H1 (cell line): ENCODE results near the gene ZIC3. TPM values are rescaled to one million over a fixed set of nuclear protein-coding genes. Genes with fewer than 3 reads are reported as not detected.
A peak's percentile ranks its signal among the peaks of the same experiment; 100 is the strongest.

Source experiments
- CTCF ChIA-PET: fragments of 300-600 bp; sonication (Branson Sonifier 250); formaldehyde crosslinking; loops from one replicate; lab custom pipeline; 2021; ENCODE audit not compliant: partially characterized antibody; lab: Charles Lee
- POLR2A ChIA-PET: fragments of 300-600 bp; sonication (Branson Sonifier 250); formaldehyde crosslinking; loops from one replicate; lab custom pipeline; 2021; ENCODE audit warnings: inconsistent platforms; ENCODE audit not compliant: partially characterized antibody; lab: Charles Lee
- DNase-seq, 2 experiments: peaks; one replicate each; pipeline versions ENCODE4 v3.0.0 to v3.0.0-alpha.2; 2010 to 2022; ENCODE audit warnings: low spot score in 2 of 2, low read depth in 1 of 2, mixed read lengths in 1 of 2
- FAIRE-seq: peaks from 2 replicates; lab custom pipeline; 2011; peaks lifted over from hg19 to GRCh38; lab: Jason Lieb, UNC
- H2AFZ ChIP-seq: 2 replicates; pipeline ENCODE4 v1.8.1; 2012; ENCODE audit warnings: low read length, inconsistent platforms
- H2AK5ac ChIP-seq: 2 replicates; pipeline ENCODE4 v1.6.1; 2013; ENCODE audit warnings: low read depth, low read length
- H2BK120ac ChIP-seq: replicated peaks from 2 replicates; pipeline ENCODE3; 2013; ENCODE audit warnings: low read depth, low read length, inconsistent platforms
- H2BK12ac ChIP-seq: 2 replicates; pipeline ENCODE4 v1.6.1; 2013; ENCODE audit warnings: low read depth, low read length
- H2BK15ac ChIP-seq: 2 replicates; pipeline ENCODE4 v1.6.1; 2013; ENCODE audit warnings: low read length
- H2BK20ac ChIP-seq: 2 replicates; pipeline ENCODE4 v1.6.1; 2013; ENCODE audit warnings: low read length
- H2BK5ac ChIP-seq: 2 replicates; pipeline ENCODE4 v1.6.1; 2013; ENCODE audit warnings: low read depth, low read length
- H3K14ac ChIP-seq: 2 replicates; pipeline ENCODE4 v1.6.1; 2013; ENCODE audit warnings: inconsistent platforms; ENCODE audit not compliant: insufficient read length
- H3K18ac ChIP-seq: 2 replicates; pipeline ENCODE4 v1.6.1; 2013; ENCODE audit warnings: low read length; ENCODE audit errors: extremely low read depth
- H3K23ac ChIP-seq: 2 replicates; pipeline ENCODE4 v1.6.1; 2013; ENCODE audit warnings: inconsistent platforms; ENCODE audit not compliant: insufficient read length
- H3K23me2 ChIP-seq: 2 replicates; pipeline ENCODE4 v1.6.1; 2013; ENCODE audit warnings: low read depth, low read length
- H3K27ac ChIP-seq: 2 replicates; pipeline ENCODE4 v1.6.1; 2011; ENCODE audit warnings: low read depth, low read length, inconsistent platforms
- H3K27me3 ChIP-seq, 4 experiments: replicated peaks in 1 of 4; 1 replicate in 1 of 4; 2 replicates in 3 of 4; pipeline versions ENCODE4 v1.6.1 to v1.8.1; 2011 to 2013; ENCODE audit warnings: low read length in 3 of 4, mild to moderate bottlenecking in 3 of 4, inconsistent platforms in 2 of 4, mixed read lengths in 2 of 4, moderate library complexity in 1 of 4; ENCODE audit not compliant: control insufficient read depth in 3 of 4, insufficient read depth in 3 of 4; ENCODE audit errors: extremely low read depth in 1 of 4
- H3K36me3 ChIP-seq, 4 experiments: 2 replicates each; pipeline versions ENCODE4 v1.6.1 to v1.8.1; 2011 to 2013; ENCODE audit warnings: mild to moderate bottlenecking in 4 of 4, low read length in 3 of 4, moderate library complexity in 2 of 4, control low read depth in 1 of 4, inconsistent platforms in 1 of 4; ENCODE audit not compliant: insufficient read depth in 4 of 4, control insufficient read depth in 2 of 4
- H3K4ac ChIP-seq: replicated peaks from 2 replicates; pipeline ENCODE3; 2013; ENCODE audit warnings: low read length, low read depth, mixed read lengths, inconsistent platforms; ENCODE audit not compliant: insufficient read length
- H3K4me1 ChIP-seq, 4 experiments: replicated peaks in 1 of 4; 1 replicate in 1 of 4; 2 replicates in 3 of 4; pipeline versions ENCODE4 v1.6.1 to v1.8.1; 2011 to 2013; ENCODE audit warnings: low read length in 3 of 4, inconsistent platforms in 2 of 4, mixed read lengths in 1 of 4; ENCODE audit not compliant: insufficient read depth in 4 of 4, control insufficient read depth in 3 of 4
- H3K4me2 ChIP-seq, 2 experiments: 2 replicates each; pipeline versions ENCODE4 v1.6.1 to v1.8.1; 2011 to 2013; ENCODE audit warnings: low read depth in 2 of 2, low read length in 2 of 2, control low read depth in 1 of 2, inconsistent platforms in 1 of 2, mild to moderate bottlenecking in 1 of 2; ENCODE audit not compliant: insufficient read depth in 1 of 2
- H3K4me3 ChIP-seq, 4 experiments: fragments of 200-600, 300-600 bp in 1 of 4; sonication (generic), shearing (Covaris generic), sonication (Bioruptor Twin) in 1 of 4; 2 replicates each; pipeline versions ENCODE4 v1.5.1 to v1.8.1; 2011 to 2016; ENCODE audit warnings: low read length in 4 of 4, low read depth in 3 of 4, control low read depth in 2 of 4, inconsistent platforms in 2 of 4, mild to moderate bottlenecking in 2 of 4, mixed read lengths in 1 of 4, moderate library complexity in 1 of 4; ENCODE audit not compliant: insufficient read depth in 2 of 4; ENCODE audit errors: extremely low read depth in 1 of 4
- H3K56ac ChIP-seq: replicated peaks from 2 replicates; pipeline ENCODE3; 2013; ENCODE audit warnings: low read depth, mild to moderate bottlenecking, mixed read lengths, low read length, inconsistent platforms; ENCODE audit not compliant: insufficient read length
- H3K79me1 ChIP-seq: 2 replicates; pipeline ENCODE4 v1.6.1; 2013; ENCODE audit warnings: low read depth, low read length, control low read depth
- H3K79me2 ChIP-seq, 2 experiments: 2 replicates each; pipeline versions ENCODE4 v1.6.1 to v1.8.1; 2012 to 2013; ENCODE audit warnings: low read length in 2 of 2, mild to moderate bottlenecking in 2 of 2, inconsistent platforms in 1 of 2; ENCODE audit not compliant: insufficient read depth in 2 of 2, control insufficient read depth in 1 of 2
- H3K9ac ChIP-seq, 4 experiments: replicated peaks in 1 of 4; 1 replicate in 1 of 4; 2 replicates in 3 of 4; pipeline versions ENCODE4 v1.6.1 to v1.8.1; 2011 to 2013; ENCODE audit warnings: low read depth in 3 of 4, low read length in 3 of 4, control low read depth in 2 of 4, mild to moderate bottlenecking in 2 of 4, moderate library complexity in 2 of 4, inconsistent platforms in 1 of 4; ENCODE audit errors: extremely low read depth in 1 of 4
- H3K9me3 ChIP-seq, 2 experiments: 2 replicates each; pipeline versions ENCODE4 v1.6.1 to v1.8.1; 2012 to 2013; ENCODE audit warnings: mild to moderate bottlenecking in 2 of 2, moderate library complexity in 2 of 2, control low read depth in 1 of 2, inconsistent platforms in 1 of 2, low read depth in 1 of 2, low read length in 1 of 2, mixed read lengths in 1 of 2; ENCODE audit not compliant: insufficient read depth in 2 of 2
- H4K20me1 ChIP-seq, 2 experiments: replicated peaks in 1 of 2; 2 replicates each; pipeline versions ENCODE3 to v1.8.1; 2011 to 2013; ENCODE audit warnings: inconsistent platforms in 2 of 2, low read length in 2 of 2, mild to moderate bottlenecking in 1 of 2; ENCODE audit not compliant: insufficient read depth in 2 of 2, control insufficient read depth in 1 of 2
- H4K5ac ChIP-seq: 2 replicates; pipeline ENCODE4 v1.6.1; 2013; ENCODE audit warnings: low read length, low read depth, mixed read lengths, inconsistent platforms; ENCODE audit not compliant: insufficient read length
- H4K8ac ChIP-seq: 2 replicates; pipeline ENCODE4 v1.8.0; 2013; ENCODE audit warnings: mild to moderate bottlenecking, moderate library complexity, low read length, inconsistent platforms; ENCODE audit not compliant: insufficient read depth; ENCODE audit errors: extremely low read depth
- H4K91ac ChIP-seq: replicated peaks from 2 replicates; pipeline ENCODE3; 2013; ENCODE audit warnings: low read length, mixed read lengths, inconsistent platforms; ENCODE audit not compliant: insufficient read length
- EP300 ChIP-seq, 2 experiments: IDR thresholded peaks; 1 replicate in 1 of 2; 2 replicates in 1 of 2; pipeline ENCODE4 v1.6.1; 2011 to 2012; ENCODE audit warnings: low read depth in 2 of 2, low read length in 2 of 2, mild to moderate bottlenecking in 2 of 2, borderline replicate concordance in 1 of 2, inconsistent platforms in 1 of 2, moderate library complexity in 1 of 2
- NRF1 ChIP-seq: IDR thresholded peaks from 2 replicates; pipeline ENCODE4 v1.6.1; 2011; ENCODE audit warnings: mild to moderate bottlenecking, low read depth, low read length, improper control_type of control experiment
- POLR2A ChIP-seq, 2 experiments: IDR thresholded peaks; 1 replicate in 1 of 2; 2 replicates in 1 of 2; pipeline ENCODE4 v1.6.1; 2011; ENCODE audit warnings: low read depth in 2 of 2, low read length in 2 of 2, mild to moderate bottlenecking in 2 of 2; ENCODE audit errors: control extremely low read depth in 1 of 2
- SP1 ChIP-seq: IDR thresholded peaks from 2 replicates; pipeline ENCODE4 v1.6.1; 2011; ENCODE audit warnings: low read depth, low read length
- SP2 ChIP-seq: IDR thresholded peaks from 2 replicates; pipeline ENCODE4 v1.6.1; 2012; ENCODE audit warnings: mild to moderate bottlenecking, low read length, inconsistent platforms
- YY1 ChIP-seq: IDR thresholded peaks from 2 replicates; pipeline ENCODE4 v1.6.1; 2011; ENCODE audit warnings: low read depth, mild to moderate bottlenecking, low read length
- WGBS, 2 experiments: shearing (Covaris generic) in 1 of 2; methylation state at CpG; one replicate each; pipeline versions ENCODE4 v1.1.6 to v1.1.7; 2013 to 2015; ENCODE audit warnings: low lambda C conversion rate in 2 of 2, mixed read lengths in 2 of 2, inconsistent platforms in 1 of 2, low coverage in 1 of 2, missing lambda C conversion rate in 1 of 2; ENCODE audit not compliant: insufficient replicate concordance in 2 of 2, insufficient coverage in 1 of 2, insufficient read length in 1 of 2; ENCODE audit errors: extremely low coverage in 1 of 2, missing lambda C conversion rate in 1 of 2; 5-methylcytosine and 5-hydroxymethylcytosine counted together
- polyA plus RNA-seq, 7 experiments: library from polyadenylated mRNA; depleted of rRNA in 3 of 7; stranded (reverse) in 5 of 7; unstranded in 2 of 7; fragments of >200 nt in 5 of 7; fragments of 200-250 nt in 2 of 7; gene quantifications; 1 replicate in 5 of 7; 2 replicates in 1 of 7; 4 replicates in 1 of 7; pipeline versions ENCODE4 v1.2.1 to v1.2.3, GENCODE V29; 2011 to 2013; ENCODE audit warnings: missing spikeins in 2 of 7, mixed read lengths in 2 of 7
- total RNA-seq: library from RNA; stranded (reverse); fragmentation: NEBNext Ultra II Directional; extraction: Animal tissue kit (Norgen Biotek cat#: 25700); gene quantifications from 2 replicates; pipeline ENCODE4 v1.2.1, GENCODE V29; 2021

ZIC3 gene
- total and polyA plus RNA-seq, 2 of the 8 experiments (the other 6 are each of a cell fraction or from before 2014, with no cell fraction given) = 53.7 to 73.1 TPM

GRCh38 chrX:137574784-137575293, 8.9 kb downstream of the ZIC3 start:
- peak overlapping the region; percentile 27 to 96 (median 61); a peak in 7 of 8 replicates for H3K4me3 ChIP-seq
- peak overlapping the region; percentile 64 to 99 for H3K4me2 ChIP-seq
- H3K4me1 ChIP-seq = peaks cover 1 to 24% (median 5%) of the 10 kb centered on the region in 4 experiments; a peak in 6 of 7 replicates
- peaks cover 2% of the 10 kb centered on the region in 2 experiments for H4K20me1 ChIP-seq
- ChIA-PET POLR2A (interaction anchor here (0.6 to 4.4 kb wide), 12 partner anchors 8 to 471 kb away, joined by 3 to 25 read pairs (median 5); partner anchors contain the start of gene ZIC3), CTCF (interaction anchor here (0.7 to 3.2 kb wide), 5 partner anchors 25 to 351 kb away, joined by 3 to 8 read pairs (median 4); no protein-coding TSS in a partner anchor)
- peak overlapping the region; percentile 92 for H2BK5ac ChIP-seq
- H3K9me3 ChIP-seq = no peaks in the 10 kb centered on the region
- peak; percentile 81 for FAIRE-seq
- H3K36me3 ChIP-seq = peaks cover 0 to 36% (median 4%) of the 10 kb centered on the region in 4 experiments; a peak in 6 of 8 replicates
- 2% methylated on average over 18 of the region's 29 CpGs; no CpG with 5 or more reads in 1 of the 2 experiments for WGBS, 2 experiments
- peak overlapping the region in 3 of 4 experiments; percentile 51 to 65 (median 63); a peak in 6 of 7 replicates for H3K9ac ChIP-seq
- H3K23me2 ChIP-seq = peaks cover 5% of the 10 kb centered on the region; the same call in 1 of the 2 replicates
- peak overlapping the region; percentile 68; the same call in 1 of the 2 replicates for H4K8ac ChIP-seq
- H3K23ac ChIP-seq = no peak overlapping the region
- H2AFZ ChIP-seq = no peak overlapping the region
- peak overlapping the region; percentile 78 for H3K4ac ChIP-seq
- H2BK12ac ChIP-seq = peak overlapping the region; percentile 68; the same call in 1 of the 2 replicates
- H2BK120ac ChIP-seq = peak overlapping the region; percentile 98
- H4K5ac ChIP-seq = peak overlapping the region; percentile 96
- H2BK15ac ChIP-seq = no peak overlapping the region
- H3K27ac ChIP-seq = peak overlapping the region; percentile 79; the same call in 1 of the 2 replicates
- no peak for TF ChIP-seq SP2
- TF ChIP-seq YY1 = 0 out of 2 replicates have a peak, but pooled peaks have one; percentile 62
- no peak for TF ChIP-seq SP1
- 0 out of 3 replicates have a peak, but pooled peaks of 1 of the 2 experiments have one; percentile 49 for TF ChIP-seq POLR2A (IDR thresholded peaks at IDR 0.05; ENCODE audit: control extremely low read depth in 1 of 2, low read depth in 2 of 2, low read length in 2 of 2)
- no peak for TF ChIP-seq EP300 (IDR thresholded peaks at IDR 0.05; ENCODE audit: borderline replicate concordance in 1 of 2, low read depth in 2 of 2, low read length in 2 of 2)
- TF ChIP-seq NRF1 = no peak
- TF ChIP-seq, all 59 proteins: peak for 2
- Histone ChIP-seq H3K79me2 (peaks cover 5 to 28% of the 10 kb centered on the region in 2 experiments; a peak in 3 of 4 replicates), H3K14ac (no peak overlapping the region), H4K91ac (peak overlapping the region; percentile 93), H3K79me1 (no peaks in the 10 kb centered on the region), H3K27me3 (no peaks in the 10 kb centered on the region), H3K56ac (peak overlapping the region; percentile 59), H3K18ac (peak overlapping the region; percentile 26), H2AK5ac (0 out of 2 replicates have a peak overlapping the region, but pooled peaks have one; percentile 65), H2BK20ac (no peak overlapping the region)
- peak in 1 of 2 experiments; percentile 54 for DNase-seq
